Tongue (tissue), 2 donors: ENCODE results near the gene ID1. TPM values are rescaled to one million over a fixed set of nuclear protein-coding genes. Genes with fewer than 3 reads are reported as not detected.
A peak's percentile ranks its signal among the peaks of the same experiment; 100 is the strongest.
"Not testable (repeated sequence)": the region's sequence is repeated elsewhere in the genome, so short reads cannot be mapped to it uniquely, and the experiment has no call there.

Experiments
- DNase-seq: peaks from one replicate; pipeline ENCODE4 v3.0.0-alpha.2; 2015
- total RNA-seq: library from RNA; depleted of rRNA; stranded (reverse); fragments of >200 nt; gene quantifications from one replicate; pipeline ENCODE4 v1.2.3, GENCODE V29; 2014

The ID1 gene
- total RNA-seq, 1 donor from 2014 or later: 94.2 TPM

DNA sequence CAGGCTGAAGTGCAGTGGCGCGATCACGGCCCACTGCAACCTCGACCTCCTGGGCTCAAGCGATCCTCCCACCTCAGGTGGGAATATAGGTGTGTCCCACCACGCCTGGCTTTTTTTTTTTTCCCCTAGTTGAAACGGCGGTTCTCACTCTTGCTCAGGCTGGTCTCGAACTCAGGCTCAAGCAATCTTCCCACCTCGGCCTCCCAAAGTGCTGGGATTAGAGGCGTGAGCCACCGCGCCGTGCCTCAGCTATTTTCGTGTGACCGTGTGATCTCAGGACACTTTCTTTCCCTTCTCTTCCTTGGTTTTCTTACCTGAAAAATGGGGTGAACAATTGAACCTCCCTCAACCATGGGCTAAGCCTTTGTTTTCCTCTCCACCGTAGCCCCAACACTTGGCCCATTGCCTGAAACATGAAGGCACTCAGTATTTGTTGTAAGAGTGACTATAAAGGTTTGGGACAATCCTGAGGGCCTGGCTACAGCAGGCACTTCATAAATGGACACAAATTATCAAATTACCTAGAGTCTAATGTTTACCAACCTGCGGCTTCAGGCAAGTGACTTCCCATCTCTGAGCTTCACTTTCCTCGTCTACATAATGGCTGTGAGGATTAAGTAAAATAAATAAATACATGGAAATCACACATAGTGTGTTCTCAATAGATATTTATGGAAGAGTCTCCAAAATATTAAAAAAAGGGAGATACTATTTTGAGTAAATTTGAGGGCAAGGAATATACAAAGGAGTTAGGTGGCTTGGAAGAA, 31.4 kb upstream of the ID1 start:
- DNase-seq: peak; percentile 37

DNA sequence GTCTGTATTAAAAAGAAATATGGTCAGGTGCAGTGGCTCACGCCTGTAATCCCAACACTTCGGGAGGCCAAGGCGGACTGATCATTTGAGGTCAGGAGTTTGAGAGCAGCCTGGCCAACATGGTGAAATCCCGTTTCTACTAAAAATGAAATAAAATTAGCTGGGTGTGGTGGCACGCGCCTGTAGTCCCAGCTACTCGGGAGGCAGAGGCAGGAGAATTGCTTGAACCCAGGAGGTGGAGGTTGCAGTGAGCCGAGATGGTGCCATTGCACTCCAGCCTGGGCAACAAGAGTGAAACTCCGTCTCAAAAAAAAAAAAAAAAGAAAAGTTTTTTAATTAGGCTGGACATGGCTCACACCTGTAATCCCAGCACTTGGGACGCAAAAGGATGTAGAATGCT, 30.1 kb upstream of the ID1 start:
- DNase-seq: not testable (repeated sequence)

DNA sequence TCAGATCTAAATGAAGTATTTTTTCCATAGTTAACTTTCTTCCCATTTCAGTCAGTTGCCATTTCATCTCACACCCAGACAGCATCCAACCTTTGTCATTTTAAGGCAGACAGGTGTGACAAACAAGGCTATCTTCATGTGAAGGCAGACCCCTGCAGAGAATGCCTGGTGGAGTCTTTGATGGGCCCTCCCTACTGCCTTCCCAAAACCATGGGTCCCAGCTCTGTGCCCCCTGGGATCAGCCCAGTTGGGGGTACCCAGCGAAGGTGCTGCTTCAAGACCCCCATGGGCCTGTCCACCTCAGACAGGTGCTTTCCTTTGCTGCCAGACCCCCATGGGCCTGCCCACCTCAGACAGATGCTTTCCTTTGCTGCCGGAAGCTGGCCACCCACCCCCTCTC, 28.3 kb upstream of the ID1 start:
- DNase-seq: no peak

DNA sequence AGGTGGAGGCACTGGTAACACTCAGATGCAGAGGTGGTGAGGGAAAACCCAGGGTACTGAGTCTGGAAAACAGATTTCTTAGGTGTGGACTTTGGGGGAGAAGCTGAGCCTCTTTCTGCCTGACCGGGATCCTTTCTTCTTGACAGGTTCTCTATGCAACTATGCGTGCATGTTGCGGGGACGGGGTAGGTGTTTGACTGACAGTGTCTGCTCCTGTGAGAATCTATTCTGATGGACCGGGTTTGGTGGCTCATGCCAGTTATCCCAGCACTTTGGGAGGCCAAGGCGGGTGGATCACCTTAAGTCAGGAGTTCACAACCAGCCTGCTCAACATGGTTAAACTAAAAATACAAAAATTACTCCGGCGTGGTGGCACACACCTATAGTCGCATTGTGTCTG, 27.9 kb upstream of the ID1 start:
- DNase-seq: no peak

DNA sequence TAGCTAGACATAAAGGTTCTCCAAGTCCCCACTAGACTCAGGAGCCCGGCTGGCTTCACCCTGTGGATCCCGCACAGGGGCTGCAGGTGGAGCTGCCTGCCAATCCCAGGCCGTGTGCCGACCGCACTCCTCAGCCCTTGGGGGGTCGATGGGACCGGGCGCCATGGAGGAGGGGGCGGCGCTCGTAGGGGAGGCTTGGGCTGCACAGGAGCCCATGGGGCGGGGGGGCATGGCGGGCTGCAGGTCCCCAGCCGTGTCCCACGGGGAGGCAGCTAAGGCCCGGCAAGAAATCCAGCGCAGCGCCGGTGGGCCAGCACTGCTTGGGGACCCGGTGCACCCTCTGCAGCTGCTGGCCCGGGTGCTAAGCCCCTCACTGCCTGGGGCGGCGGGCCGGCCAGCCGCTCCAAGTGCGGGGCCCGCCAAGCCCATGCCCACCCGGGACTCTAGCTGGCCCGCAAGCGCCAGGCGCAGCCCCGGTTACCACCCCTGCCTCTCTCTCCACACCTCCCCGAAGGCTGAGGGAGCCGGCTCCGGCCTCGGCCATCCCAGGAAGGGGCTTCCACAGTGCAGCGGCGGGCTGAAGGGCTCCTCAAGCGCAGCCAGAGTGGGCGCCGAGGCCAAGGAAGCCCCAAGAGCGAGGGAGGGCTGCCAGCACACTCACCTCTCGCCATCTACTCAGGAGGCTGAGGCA, 26.5 kb upstream of the ID1 start:
- DNase-seq: no peak

DNA sequence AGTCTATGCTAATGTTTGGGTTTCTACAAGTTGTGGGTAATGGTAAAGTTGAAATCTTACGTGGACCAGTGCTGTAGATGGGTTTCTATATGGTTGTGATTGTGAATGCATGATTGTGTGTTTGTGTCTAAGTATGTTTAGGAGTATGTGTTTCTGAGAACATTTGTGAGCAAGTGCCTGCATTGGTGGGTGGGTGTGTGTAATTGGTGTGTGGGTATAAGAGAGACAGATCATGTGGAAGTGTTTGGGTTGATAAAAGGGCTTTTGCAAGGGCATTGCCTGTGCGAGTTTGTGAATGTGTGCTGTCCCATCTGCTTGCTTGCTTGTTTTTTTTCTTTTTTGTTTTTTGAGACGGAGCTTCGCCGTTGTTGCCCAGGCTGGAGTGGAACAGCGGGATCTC, 25.8 kb upstream of the ID1 start:
- no peak for DNase-seq

DNA sequence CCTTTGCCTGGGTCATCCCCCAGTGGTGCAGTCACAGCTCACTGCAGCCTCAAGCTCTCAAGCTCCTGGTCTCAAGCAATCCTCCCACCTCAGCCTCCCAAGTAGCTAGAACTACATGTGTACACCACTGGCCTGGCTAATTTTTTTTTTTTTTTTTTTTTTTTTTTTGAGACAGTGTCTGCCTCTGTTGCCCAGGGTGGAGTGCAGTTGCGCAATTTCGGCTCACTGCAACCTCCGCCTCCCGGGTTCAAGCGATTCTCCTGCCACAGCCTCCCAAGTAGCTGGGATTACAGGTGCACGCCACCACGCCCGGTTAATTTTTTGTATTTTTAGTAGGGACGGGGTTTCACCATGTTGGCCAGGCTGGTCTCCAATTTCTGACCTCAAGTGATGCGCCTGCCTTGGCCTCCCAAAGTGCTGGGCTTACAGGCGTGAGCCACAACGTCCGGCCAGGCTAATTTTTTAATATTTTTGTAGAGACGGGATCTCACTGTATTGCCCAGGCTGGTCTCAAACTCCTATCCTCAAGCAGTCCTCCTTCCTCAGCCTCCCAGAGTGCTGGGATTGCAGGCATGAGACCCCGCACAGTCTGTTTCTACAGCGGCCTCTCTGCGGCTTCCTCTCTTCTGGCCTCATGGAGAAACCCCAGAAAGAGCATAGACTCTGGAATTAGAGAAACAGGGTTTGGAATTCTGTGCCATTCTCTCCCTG, 25.0 kb upstream of the ID1 start:
- not testable (repeated sequence) for DNase-seq

DNA sequence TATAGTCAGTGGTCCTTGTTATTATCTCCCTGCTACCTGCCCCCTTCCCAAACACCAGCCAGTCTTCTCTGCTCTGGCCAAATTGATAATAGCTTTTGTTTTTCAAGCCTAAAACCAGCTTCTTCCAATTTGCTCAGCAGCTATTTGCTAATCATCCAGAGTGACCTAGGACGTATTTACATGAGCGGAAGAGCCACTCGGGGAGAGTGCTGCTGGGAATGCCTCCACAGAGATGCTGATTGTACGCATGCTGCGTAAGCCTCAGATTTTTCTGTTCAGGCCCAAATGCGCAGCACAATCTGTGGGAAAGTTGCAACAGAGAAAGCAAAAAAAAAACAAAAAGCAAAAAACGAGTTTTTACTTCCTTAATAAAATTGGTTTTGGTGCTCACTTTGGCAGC, 24.4 kb upstream of the ID1 start:
- DNase-seq: no peak

DNA sequence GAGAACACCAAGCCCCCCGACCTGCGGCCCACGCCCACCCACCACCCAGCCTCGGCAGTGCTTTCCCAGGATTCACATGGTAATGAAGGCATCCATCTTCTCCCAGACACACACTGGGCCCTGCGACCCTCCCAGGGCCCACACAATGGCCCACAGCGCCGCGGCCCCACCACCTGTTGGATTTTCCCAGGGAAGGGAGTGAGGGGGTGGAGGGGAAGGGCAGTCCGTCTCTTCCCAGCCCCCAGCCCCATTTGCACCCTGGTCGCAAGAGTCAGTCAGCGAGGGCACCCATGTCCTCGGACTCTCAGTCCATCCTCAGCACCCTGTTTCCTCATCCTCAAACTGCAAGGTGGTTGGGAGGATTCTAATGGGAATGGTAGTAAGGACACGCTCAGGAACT, 23.7 kb upstream of the ID1 start:
- DNase-seq: no peak

DNA sequence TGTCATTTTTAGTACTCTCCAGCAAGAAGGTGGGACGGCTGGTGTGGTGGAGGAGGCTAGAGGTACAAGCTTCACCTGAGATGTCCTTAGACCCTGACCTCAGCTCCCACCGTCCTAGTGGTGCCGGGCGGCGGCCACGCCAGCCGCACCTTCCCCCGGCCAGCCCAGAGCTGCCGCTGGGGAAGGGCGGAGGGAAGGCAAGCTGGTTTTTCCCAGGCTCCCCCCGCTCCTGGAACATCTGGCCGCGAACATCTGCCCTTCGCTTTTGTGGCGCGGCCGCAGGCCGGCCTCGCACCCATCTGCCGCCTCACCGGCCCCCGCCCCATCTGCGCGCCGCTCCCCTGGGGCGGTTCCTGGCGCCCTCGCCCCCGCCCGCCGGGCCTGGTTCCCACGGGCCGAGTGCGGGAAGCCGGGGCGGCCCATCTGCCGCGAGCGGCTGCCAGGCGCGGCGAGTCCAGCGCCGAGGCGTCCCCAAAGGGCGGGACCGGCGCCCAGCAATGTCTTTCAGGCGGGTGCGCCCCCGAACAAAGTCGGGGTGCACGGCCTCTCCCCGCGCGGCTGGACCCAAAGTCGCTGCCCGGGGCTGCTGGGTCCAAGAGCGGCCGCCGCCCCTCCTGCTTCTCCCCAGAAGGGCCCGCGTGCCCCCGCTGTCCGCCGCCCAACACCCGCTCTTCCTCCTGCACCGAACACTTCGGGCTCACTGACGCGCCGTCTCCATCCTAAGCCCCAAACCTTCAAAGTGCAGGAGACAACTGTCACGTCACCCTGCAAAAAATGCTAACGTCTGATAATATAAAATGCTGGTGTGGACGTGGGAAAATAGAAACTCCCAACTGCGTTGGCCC, 17.3 kb upstream of the ID1 start:
- peak; percentile 54 for DNase-seq

DNA sequence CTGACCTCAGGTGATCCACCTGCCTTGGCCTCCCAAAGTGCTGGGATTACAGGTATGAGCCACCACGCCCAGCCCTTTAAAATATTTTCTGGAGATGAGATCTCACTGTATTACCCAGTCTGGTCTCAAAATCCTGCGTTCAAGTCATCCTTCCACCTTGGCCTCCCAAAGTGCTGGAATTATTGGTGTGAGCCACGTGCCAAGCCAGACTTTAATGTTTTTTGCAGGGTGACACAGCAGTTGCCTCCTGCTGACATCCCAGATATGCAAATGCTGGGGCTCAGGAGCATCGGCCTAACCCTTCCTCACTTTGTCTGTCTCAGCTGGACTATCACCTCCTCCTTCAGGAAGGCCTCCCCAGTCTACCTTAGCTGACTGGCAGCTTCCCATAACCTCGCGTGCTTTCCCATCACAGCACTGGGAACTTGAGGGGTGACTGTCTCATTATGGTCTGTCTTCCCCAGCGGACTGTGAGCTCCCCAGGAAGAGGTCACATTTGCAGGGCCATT, 14.3 kb upstream of the ID1 start:
- DNase-seq: no peak

DNA sequence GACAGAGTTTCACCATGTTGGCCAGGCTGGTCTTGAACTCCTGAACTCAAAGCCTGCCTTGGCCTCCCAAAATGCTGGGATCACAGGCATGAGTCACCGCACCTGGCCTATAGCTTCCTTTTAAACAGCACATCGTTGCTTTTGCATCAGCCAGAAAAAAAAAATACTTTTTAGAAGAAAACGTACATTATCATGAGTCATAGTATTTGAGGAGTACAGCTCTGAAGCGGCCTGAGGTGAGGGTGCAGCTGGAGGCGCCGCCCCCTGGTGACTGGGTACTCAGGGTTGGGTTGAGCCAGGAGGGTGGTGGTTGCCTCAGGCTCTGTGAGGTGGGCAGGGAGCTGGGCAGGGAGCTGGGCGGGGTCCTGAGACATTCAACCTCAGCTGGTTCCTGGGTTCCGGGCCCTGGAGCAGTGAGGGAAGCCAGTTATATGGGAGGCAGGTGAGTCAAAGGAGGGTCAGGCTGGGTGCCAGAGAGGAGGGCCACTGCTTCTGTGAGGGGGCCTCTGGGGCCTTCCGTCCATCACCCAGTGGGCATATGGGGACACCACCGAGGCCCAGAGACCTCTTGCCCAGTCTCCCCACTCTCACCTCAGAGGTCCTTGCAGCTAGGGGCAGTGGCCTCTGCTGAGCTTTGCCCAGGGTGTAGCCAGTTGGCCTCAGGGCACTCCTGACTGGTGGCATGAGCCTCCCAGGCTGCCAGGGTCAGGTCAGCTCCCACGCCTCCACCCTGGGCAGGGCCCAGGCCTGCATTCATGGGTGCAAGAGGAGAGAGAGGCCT, 11.7 kb upstream of the ID1 start:
- DNase-seq: peak; percentile 48

DNA sequence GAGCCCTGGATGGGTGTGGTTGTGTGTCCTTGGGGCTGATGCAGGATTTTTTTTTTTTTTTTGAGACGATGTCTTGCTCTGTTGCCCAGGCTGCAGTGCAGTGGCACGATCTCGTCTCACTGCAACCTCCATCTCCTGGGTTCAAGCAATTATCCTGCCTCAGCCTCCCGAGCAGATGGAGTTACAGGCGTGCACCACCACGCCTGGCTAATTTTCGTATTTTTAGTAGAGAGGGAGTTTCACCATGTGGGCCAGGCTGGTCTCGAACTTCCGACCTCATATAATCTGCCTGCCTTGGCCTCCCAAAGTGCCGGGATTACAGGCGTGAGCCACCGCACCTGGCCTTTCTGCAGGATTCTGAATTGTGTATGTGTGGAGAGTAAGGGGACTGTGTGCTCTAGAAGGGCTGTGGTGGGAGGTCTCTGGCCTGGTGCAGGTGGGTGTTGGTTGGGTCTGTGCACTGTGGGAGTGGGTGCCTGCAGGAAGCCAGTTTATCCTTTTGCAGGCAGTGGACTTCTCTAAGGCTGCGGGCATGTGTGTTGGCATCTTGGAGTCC, 11.0 kb upstream of the ID1 start:
- no peak for DNase-seq

DNA sequence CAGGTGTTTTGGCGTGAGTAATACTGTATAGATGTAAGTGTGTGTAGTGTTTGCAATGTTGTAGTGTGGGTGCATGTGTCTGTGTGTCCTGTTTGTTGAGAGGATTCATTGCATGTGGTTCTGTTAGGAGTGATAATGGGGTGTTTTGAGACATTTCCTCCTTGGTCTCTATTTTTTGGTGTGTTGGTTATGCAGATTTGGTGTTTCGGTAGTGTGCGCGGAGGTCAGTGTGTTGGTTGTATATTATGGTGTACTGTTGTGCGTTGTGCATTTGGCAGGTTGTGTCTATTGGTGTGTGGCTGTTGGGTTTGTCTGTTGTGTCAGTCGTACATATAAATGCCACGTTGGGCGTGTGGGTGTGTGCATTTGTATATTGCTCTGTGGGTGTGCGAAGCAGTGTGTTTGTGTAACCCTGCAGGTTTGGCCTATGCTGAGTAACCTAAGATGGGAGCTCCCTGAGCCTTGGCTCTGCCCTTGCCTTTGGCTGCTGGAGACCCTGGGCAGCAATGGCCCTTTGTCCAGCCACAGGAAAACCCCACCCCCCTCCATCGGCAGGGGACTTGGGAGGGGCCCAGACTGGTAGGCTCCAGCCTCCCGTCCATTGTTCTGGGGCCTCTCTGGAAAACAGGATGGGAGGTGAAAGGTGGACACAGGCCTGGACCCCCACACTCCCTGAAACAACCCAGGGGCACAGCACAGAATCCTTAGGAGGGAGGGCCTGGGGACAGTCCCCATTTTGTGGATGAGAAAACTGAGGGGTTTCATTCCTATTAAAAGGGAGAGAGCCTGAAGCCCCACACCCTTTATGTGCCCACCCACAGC, 10.3 kb upstream of the ID1 start:
- no peak for DNase-seq

DNA sequence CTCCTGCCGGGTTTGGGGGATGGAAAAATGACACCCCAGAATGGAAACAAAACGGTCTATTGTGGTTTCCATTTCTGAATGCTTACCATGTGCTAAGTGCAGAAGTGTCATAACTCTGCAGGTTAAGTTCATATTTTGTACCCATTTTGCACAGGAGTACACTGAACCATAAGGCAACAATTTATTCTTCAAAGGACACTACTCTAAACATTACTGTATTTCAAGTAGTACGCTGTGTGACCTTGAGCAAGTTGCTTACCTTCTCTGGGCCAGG, 9.8 kb upstream of the ID1 start:
- no peak for DNase-seq

DNA sequence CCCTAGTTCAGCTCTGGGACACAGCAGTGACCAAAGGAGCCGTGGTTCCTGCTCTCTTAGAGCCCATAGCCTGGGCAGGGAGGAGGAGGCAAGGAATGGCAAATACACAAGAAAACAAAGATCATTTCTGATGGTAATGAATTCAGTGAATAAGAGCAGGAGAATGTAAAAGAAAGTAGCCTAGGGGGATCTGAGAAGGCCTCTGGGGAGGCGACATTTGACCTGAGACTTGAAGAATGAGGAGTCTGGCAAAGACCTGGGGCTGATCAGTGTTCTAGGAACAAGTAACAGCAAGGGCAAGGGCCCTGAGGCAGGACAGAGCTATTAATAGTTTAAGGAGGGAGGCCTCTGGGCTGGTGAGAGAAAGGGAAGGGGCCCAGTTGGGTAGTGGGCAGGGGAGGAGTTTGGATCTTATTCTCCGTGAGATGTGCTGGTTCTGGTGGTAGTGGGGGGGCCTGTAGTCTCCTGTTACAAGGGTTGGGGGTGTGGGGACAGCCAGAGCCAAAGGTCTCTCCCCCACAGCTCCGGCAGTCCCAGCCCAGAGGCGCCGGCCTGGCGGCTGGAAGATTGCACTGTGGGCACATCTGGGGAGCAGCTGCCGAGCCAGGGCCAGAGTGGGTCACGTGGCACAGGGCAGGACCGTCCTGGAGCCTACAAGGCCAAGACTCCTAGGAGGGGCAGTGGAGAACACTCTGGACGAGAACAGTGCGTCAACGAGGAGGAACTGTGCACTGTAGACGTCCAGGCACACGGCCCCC, 9.3 kb upstream of the ID1 start:
- peak; percentile 84 for DNase-seq

DNA sequence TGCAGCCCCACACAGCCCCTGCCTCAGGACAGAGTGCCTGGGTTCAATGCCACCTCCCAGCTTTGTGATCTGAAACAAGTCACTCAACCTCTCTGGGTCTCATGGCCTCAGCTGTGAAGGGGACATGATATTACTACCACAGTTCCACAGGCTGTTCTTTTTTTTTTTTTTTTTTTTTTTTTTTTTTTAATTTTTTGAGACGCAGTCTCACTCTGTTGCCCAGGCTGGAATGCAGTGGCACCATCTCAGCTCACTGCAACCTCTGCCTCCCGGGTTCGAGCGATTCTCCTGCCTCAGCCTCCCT, 8.7 kb upstream of the ID1 start:
- not testable (repeated sequence) for DNase-seq

DNA sequence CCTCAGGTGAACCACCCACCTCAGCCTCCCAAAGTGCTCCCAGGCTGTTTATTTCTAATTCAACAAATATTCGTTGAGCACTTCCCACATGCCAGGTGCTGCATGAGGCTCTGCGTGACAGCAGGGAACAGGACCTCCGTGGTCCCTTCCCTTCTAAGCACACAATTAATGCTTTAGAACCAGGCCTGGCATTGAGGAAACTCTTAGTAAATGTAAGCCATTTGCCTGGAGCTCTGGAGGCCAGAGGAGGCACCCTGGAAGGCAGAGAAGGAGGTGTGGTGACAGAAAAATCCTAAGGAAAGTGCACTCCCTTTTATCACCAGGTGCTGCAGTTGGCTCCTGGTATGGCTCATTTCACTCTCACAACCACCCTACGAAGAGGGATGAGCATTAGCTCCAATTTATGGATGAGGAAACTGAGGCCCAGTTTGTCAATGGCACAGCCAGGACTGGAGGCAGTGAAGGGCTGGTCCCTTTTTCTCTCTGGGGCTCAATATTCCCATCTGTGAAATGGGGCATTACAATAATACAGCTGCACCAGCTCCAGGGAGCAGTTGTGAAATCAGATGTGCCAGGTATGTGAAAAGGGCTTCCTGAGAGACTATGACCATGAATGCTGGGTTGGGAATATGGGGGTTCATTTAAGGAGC, 8.1 kb upstream of the ID1 start:
- DNase-seq: no peak

DNA sequence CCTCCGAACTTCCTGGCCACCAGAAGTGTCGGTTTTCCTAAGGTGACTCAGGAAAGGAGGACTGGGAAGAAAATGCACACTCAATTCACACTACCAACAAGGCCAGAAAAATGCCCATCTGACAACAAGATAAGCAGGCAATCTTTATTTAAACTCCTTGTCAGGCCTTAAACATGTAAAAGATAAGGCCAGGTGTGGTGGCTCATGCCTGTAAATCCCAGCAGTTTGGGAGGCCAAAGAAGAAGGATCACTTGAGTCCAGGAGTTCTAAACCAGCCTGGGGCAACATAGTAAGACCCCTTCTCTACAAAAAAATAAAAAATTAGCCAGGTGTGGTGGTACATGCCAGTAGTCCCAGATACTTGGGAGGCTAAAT, 7.6 kb upstream of the ID1 start:
- no peak for DNase-seq

DNA sequence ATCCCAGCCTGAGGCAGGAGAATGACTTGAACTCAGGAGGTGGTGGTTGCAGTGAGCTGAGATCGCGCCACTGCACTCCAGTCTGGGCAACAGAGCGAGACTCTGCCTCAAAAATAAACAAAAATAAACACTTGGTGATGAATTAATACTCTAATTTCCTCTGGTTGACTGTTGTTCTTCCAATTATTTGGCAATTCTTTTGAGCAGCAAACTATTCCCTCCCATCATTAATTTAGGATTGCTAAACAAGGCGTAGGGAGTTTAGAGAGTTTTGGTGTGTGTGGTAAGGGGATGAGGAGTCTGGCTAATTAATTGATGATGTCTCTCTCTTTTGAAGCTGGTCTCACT, 2.7 kb upstream of the ID1 start:
- no peak for DNase-seq
